ENCODE data around the gene MAGI2.
"Not testable (repeated sequence)": the region's sequence is repeated elsewhere in the genome, so short reads cannot be mapped to it uniquely, and the experiment has no call there.

The MAGI2 gene

DNA sequence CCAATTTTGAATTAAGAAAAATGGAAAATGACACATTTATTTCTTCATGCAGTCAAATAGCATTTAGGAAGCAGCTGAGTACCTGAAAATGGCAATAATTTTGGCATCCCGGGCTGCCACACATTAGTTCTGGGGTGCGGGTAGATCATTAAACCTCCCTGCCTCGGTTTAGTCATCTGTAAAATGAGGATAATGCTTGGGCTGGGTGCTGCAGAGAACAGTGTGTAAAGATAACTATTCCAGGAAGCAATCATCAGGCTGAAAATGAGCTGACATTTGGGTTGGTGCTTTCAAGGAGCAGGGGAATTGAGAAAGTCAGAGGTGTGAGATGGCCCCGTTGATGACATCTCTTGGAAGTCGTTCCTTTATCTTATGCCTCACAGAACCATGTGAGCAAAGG is 887.7 kb downstream of the MAGI2 start:
- no peak for DNase-seq (ENCODE audit: low read depth in 2 of 2)

DNA sequence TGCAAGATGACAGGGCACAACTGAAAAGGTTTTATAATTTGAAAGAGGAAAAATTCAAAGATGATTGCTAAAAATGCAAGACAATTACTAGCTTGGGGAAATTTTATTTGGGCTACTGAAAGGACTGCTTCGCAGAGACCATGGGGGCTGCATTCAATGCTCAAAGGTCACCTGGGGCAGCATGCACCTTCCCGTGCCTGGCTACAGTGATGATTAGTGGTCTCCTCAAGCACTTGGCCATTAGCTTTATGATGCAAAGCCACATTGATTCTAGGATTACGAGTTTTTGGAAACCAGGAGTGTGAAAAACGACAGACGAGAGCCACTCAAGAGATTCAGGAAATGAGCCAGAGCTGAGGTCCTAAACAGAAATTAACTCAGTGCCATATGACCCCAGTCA is 890.3 kb downstream of the MAGI2 start:
- DNase-seq (ENCODE audit: low read depth in 2 of 2), result no peak

- no peak for DNase-seq (ENCODE audit: low read depth in 2 of 2)
Measured at GRCh38 chr7:78562191-78562590, 891.3 kb downstream of the MAGI2 start.

DNA sequence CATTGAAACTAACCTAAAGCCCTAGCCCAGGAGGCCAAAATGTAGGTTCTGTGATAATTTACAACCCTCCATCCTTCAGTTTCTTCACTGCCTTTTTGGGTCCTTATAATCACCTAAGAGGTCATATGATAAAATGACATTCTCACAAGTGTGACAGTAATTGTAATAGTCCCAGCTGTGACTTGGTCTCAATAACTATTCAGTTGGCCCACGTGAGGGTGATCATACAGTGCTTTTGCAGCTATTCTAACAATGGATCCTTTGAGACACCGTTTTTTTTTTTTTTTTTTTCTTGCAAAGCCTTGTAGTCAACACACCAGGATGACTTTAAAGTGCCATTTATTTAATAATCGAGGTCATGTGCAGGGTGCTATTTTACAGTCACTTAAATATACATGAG is 894.9 kb downstream of the MAGI2 start:
- DNase-seq (ENCODE audit: low read depth in 2 of 2), result no peak

GRCh38 chr7:78543976-78544375 is 909.5 kb downstream of the MAGI2 start:
- no peak for DNase-seq (ENCODE audit: low read depth in 2 of 2)

DNA sequence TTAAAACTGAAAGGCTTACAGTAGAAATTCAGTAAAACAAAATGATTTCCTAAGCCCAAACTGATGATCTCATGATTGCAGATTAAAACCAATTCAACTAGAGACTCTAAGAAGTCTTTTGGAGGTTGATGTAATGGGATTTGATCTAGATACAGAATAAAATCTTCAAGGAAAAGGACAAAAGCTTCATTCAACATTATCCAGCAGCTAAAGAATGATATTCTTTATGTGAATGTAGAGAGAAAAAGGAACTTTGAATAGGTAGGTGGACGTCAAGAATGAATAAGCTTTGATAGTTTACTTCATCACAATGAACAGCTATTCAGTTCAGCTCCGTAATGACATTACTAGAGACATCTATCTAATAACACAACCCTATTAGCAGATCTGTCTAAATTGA is 910.5 kb downstream of the MAGI2 start:
- no peak for DNase-seq (ENCODE audit: low read depth in 2 of 2)

DNA sequence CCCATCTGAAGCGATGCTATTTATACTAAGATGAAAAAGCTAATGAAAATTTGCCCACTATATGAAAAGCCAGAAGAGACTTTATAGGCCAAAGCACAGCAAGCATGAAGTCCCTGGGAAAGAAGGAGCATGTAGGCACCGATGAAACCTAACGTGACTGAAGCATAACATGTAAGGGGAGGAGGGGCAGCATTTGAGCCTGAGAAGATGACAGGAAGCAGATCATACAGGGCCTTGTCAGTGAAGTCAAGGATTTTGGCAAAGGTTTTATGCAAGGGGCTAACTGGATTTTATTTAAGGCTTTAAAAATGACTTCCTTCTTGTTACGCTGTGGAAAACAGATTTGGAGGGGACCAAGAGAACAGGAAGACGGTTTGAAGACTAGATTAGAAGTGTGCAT is 910.9 kb downstream of the MAGI2 start:
- DNase-seq (ENCODE audit: low read depth in 2 of 2), result no peak

- DNase-seq (ENCODE audit: low read depth in 2 of 2), result no peak
Measured at GRCh38 chr7:78539825-78540224, 913.6 kb downstream of the MAGI2 start.

DNA sequence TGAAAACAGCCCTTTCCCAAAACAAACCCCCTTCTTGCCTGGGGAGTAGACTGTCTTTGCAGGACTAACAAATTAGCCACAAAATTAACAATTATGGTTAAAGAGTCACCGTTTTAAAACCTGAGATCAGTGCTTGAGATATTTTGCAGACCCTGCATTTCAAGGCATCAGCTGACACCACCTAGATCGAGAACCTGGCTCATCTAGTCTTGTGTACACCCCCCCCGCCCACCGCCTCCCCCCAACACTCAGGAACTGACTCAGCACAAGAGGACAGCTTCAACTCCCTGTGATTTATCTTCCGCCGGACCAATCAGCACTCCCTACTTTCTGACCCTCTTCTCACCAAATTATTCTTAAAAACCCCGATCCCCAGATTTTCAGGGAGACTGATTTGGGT is 917.8 kb downstream of the MAGI2 start:
- no peak for DNase-seq (ENCODE audit: low read depth in 2 of 2)

GRCh38 chr7:78530351-78530750 is 923.1 kb downstream of the MAGI2 start:
- DNase-seq (ENCODE audit: low read depth in 2 of 2), result peak; percentile 14 to 20

DNA sequence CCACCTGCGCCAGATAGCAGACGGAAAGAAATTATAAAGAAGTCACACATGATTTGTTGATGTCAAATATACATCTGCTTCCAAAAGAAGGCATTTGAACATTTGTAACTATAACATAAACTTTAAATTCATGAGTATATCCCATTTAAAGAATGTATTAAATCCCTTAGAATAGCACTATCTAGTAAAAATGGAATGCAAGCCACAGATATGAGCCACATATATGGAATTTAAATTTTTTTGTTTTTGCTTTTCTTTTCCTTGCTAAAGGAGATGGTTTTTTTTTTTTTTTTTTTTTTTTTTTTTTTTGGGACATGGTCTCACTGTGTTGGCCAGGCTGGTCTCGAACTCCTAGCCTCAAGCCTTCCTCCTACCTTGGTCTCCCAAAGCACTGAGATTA is 924.1 kb downstream of the MAGI2 start:
- peak; percentile 1 to 10 for DNase-seq (ENCODE audit: low read depth in 2 of 2)

DNA sequence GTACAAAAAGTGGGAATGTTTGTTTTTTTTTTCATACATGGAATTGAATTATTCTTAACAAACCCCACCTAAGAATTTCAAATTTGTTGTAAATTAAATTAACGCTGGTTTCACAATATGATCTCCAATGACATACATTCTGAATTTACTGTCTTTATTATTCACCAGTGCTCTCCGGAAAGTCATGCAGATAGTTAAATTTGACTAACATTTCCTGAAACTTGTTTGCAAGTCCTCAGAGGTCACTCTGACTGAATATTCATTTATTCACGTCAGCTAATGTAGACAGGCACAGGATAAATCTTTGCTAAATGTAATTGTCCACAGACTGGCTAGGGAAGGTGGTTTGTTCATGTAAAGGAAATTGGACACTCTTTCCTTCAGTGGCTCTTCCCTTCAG is 924.5 kb downstream of the MAGI2 start:
- DNase-seq (ENCODE audit: low read depth in 2 of 2), result no peak

DNA sequence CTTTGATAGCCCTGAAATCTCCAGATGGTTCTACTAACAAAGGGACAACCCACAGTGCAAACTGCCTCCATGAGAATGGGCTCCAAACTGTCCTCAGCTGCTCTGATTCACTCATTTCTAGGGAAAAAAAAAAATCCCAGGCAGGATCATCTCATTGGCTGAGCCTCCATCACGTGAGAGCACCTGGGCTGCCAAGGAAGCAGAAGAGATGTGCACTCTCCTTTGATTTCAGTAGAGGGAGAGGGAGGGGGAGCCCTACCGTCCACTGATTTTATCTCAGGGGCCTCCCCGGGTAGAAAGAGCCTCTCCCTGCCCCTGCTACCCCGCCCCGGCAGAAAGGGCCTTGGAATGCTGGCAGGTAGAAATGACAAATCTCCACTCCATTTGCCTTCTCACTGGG is 929.5 kb downstream of the MAGI2 start:
- no peak for DNase-seq (ENCODE audit: low read depth in 2 of 2)

DNA sequence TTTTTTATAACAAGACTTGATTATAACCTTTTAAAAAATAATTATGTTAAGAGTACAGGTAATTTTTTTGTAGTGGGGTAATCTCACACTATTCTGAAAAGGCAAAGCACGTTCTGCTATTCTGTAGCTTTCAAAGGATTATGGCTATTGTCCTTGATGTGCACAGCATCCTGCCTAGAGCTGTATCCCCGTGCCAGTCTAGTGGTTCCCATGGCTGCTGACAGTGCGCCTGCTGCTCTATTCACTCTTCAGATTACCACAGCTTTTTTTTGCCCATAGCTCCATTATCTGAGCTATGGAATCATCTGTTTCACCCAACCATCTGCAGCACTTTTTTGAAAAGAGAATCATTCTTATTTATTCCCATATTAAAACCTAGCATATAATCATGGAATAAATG is 931.5 kb downstream of the MAGI2 start:
- no peak for DNase-seq (ENCODE audit: low read depth in 2 of 2)

GRCh38 chr7:78516450-78516849 is 937.0 kb downstream of the MAGI2 start:
- no peak for DNase-seq (ENCODE audit: low read depth in 2 of 2)

- no peak for DNase-seq (ENCODE audit: low read depth in 2 of 2)
Measured at GRCh38 chr7:78514634-78515033, 938.8 kb downstream of the MAGI2 start.

DNA sequence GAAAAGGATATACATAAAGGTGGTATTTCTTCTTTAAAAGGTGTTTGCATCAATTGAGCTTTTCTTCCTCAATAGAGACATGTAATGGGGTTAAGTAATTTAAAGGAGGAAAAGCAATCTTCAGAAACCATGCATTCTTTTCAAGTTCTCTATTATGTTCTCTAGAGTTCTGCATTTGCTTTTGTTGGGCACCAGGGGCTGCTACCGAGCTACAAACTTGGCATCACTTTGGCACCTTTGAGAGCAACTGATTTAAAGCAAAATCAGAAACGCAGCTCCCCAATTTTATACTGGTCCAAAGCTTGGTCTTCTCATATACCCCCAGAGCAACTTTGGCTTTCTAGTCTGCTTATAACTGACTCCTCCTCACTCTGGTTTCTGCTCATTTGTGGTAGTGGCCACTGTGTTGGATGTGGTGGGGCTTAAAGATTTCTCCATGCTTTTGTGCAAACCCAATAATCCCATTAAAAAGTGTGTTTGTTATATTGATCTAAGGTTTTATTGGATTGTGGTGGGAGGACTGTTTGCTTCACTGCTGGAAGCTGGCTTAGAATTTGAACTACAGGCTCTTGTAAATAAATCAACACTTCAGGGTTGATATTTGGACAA is 942.8 kb downstream of the MAGI2 start:
- peak; percentile 22 to 31 for DNase-seq (ENCODE audit: low read depth in 2 of 2)

DNA sequence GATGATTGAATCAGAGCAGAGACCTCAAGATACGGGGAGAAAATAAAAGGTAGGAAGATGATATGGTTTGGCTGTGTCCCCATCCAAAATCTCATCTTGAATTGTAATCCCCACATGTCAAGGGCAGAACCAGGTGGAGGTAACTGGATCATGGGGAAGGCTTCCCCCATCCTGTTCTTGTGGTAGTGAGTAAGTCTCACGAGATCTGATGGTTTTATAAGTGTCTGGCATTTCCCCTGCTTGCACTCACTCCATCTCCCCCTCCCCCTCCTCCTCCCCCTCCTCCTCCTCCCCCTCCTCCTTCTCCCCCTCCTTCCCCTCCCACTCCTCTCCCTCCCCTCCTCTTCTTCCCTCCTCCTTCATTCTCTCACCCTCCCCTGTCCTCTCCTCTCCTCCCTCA is 950.2 kb downstream of the MAGI2 start:
- not testable (repeated sequence) for DNase-seq (ENCODE audit: low read depth in 2 of 2)

- DNase-seq (ENCODE audit: low read depth in 2 of 2), result no peak
Measured at GRCh38 chr7:78501064-78501463, 952.4 kb downstream of the MAGI2 start.

GRCh38 chr7:78499971-78500370 is 953.5 kb downstream of the MAGI2 start:
- peak; percentile 27 to 33 for DNase-seq (ENCODE audit: low read depth in 2 of 2)

- DNase-seq (ENCODE audit: low read depth in 2 of 2), result peak in 1 of 2 experiments; percentile 6
Measured at GRCh38 chr7:78499283-78499682, 954.2 kb downstream of the MAGI2 start.

- DNase-seq (ENCODE audit: low read depth in 2 of 2), result no peak
Measured at GRCh38 chr7:78497728-78498427, 955.6 kb downstream of the MAGI2 start.

DNA sequence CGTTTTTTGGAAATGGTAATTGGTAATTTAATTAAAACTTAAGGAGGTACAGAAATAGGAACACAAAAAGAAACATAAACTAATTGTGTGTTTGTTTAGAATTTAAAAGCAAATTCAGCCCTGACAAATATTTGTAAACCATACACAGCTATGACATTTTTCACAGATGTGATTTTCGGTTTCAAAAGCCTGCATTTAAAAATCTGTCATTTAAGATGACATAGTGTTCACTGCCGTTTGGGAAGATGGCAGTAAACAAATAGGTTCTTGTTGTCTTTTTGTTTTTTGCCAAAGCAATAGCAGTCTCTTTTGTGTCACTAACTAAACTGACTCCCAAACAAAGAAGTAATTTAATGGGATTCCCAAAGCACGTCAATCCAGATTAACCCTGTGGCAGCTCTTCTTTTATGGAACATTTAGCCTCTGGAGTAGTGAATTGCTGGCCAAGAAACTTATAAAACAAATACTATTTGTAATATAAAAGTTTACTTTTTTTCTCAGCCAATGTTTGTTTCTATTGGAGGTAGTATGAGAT is 957.3 kb downstream of the MAGI2 start:
- DNase-seq (ENCODE audit: low read depth in 2 of 2), result no peak

GRCh38 chr7:78493401-78493800 is 960.1 kb downstream of the MAGI2 start:
- DNase-seq (ENCODE audit: low read depth in 2 of 2), result no peak
